ENCODE measurements around the gene SHTN1.
A peak's percentile ranks its signal among the peaks of the same experiment; 100 is the strongest.

SHTN1 gene

GRCh38 chr10:117003336-117003735 lies 1.7 kb downstream of the SHTN1 start:
- DNase-seq, result peak in 1 of 2 donors; percentile 22
- H3K79me1 ChIP-seq (ENCODE audit: low read length), result peaks cover 12% of the 10 kb centered on the region
- H3K79me2 ChIP-seq (ENCODE audit: control insufficient read depth, insufficient read depth, low read length, poor library complexity), result peaks cover 7% of the 10 kb centered on the region
- peak overlapping the region; percentile 38 for H3K4me2 ChIP-seq (ENCODE audit: low read length)
- no peak overlapping the region for H3K14ac ChIP-seq (ENCODE audit: low read length)
- H4K12ac ChIP-seq (ENCODE audit: low read depth, low read length), result no peak overlapping the region
- no peak overlapping the region for H3K4me3 ChIP-seq (ENCODE audit: low read depth, low read length)
- no peak overlapping the region for H3K9ac ChIP-seq (ENCODE audit: low read length)
- no peak overlapping the region for H2BK5ac ChIP-seq (ENCODE audit: low read depth, low read length, poor library complexity)
- H2AK5ac ChIP-seq (ENCODE audit: low read length), result no peak overlapping the region
- no peak overlapping the region for H2BK12ac ChIP-seq (ENCODE audit: low read length)
- H3K23ac ChIP-seq (ENCODE audit: low read length), result no peak overlapping the region
- no peak overlapping the region for H3K18ac ChIP-seq (ENCODE audit: low read length)
- no peak overlapping the region for H4K8ac ChIP-seq (ENCODE audit: low read depth, low read length)
- no CpG with 5 or more reads among the region's 6 CpGs for WGBS (ENCODE audit: extremely low coverage, insufficient coverage, insufficient read length)
- no peak overlapping the region for H4K91ac ChIP-seq (ENCODE audit: low read depth, low read length)
- H3K4ac ChIP-seq (ENCODE audit: low read depth, low read length), result no peak overlapping the region
- peaks cover 5 to 11% of the 10 kb centered on the region in 2 experiments for H3K4me1 ChIP-seq (ENCODE audit: control insufficient read depth in 1 of 2, insufficient read depth in 2 of 2, low read length in 2 of 2)
- H3K36me3 ChIP-seq (ENCODE audit: control insufficient read depth in 1 of 2, insufficient read depth in 2 of 2, low read length in 2 of 2), result no peaks in the 10 kb centered on the region
- no peak overlapping the region for H2AFZ ChIP-seq (ENCODE audit: insufficient read depth, low read length, poor library complexity)
- H2BK120ac ChIP-seq (ENCODE audit: insufficient read depth, low read length, poor library complexity), result no peak overlapping the region
- no peaks in the 10 kb centered on the region for H3K9me3 ChIP-seq (ENCODE audit: insufficient read depth, low read depth, low read length)
- no peaks in the 10 kb centered on the region for H3K27me3 ChIP-seq (ENCODE audit: insufficient read depth, low read length)
- no peak overlapping the region for H3K27ac ChIP-seq (ENCODE audit: low read depth, low read length)

- Histone ChIP-seq H2AK5ac (ENCODE audit: low read length) (no peak overlapping the region), H3K79me2 (ENCODE audit: control insufficient read depth, insufficient read depth, low read length, poor library complexity) (peaks cover 9% of the 10 kb centered on the region), H3K4me3 (ENCODE audit: low read depth, low read length) (no peak overlapping the region), H3K79me1 (ENCODE audit: low read length) (peaks cover 12% of the 10 kb centered on the region), H4K12ac (ENCODE audit: low read depth, low read length) (no peak overlapping the region), H2BK12ac (ENCODE audit: low read length) (no peak overlapping the region), H2BK5ac (ENCODE audit: low read depth, low read length, poor library complexity) (no peak overlapping the region), H3K9me3 (ENCODE audit: insufficient read depth, low read depth, low read length) (no peaks in the 10 kb centered on the region), H4K8ac (ENCODE audit: low read depth, low read length) (no peak overlapping the region), H2BK120ac (ENCODE audit: insufficient read depth, low read length, poor library complexity) (no peak overlapping the region), H3K18ac (ENCODE audit: low read length) (no peak overlapping the region), H3K4me1 (ENCODE audit: control insufficient read depth in 1 of 2, insufficient read depth in 2 of 2, low read length in 2 of 2) (peaks cover 5 to 13% of the 10 kb centered on the region in 2 experiments), H4K91ac (ENCODE audit: low read depth, low read length) (no peak overlapping the region), H3K4ac (ENCODE audit: low read depth, low read length) (no peak overlapping the region), H3K23ac (ENCODE audit: low read length) (no peak overlapping the region), H3K9ac (ENCODE audit: low read length) (no peak overlapping the region), H2AFZ (ENCODE audit: insufficient read depth, low read length, poor library complexity) (no peak overlapping the region), H3K36me3 (ENCODE audit: control insufficient read depth in 1 of 2, insufficient read depth in 2 of 2, low read length in 2 of 2) (no peaks in the 10 kb centered on the region), H3K4me2 (ENCODE audit: low read length) (no peak overlapping the region), H3K27ac (ENCODE audit: low read depth, low read length) (no peak overlapping the region), H3K14ac (ENCODE audit: low read length) (no peak overlapping the region), H3K27me3 (ENCODE audit: insufficient read depth, low read length) (no peaks in the 10 kb centered on the region)
- DNase-seq, result no peak
Observed at GRCh38 chr10:117002206-117002605, 2.8 kb downstream of the SHTN1 start.

- DNase-seq, result no peak
- Histone ChIP-seq H2BK5ac (ENCODE audit: low read depth, low read length, poor library complexity) (no peak overlapping the region), H3K4ac (ENCODE audit: low read depth, low read length) (no peak overlapping the region), H3K27me3 (ENCODE audit: insufficient read depth, low read length) (no peaks in the 10 kb centered on the region), H3K9me3 (ENCODE audit: insufficient read depth, low read depth, low read length) (no peaks in the 10 kb centered on the region), H3K79me2 (ENCODE audit: control insufficient read depth, insufficient read depth, low read length, poor library complexity) (peaks cover 9% of the 10 kb centered on the region), H4K8ac (ENCODE audit: low read depth, low read length) (no peak overlapping the region), H3K79me1 (ENCODE audit: low read length) (peaks cover 12% of the 10 kb centered on the region), H3K9ac (ENCODE audit: low read length) (no peak overlapping the region), H3K14ac (ENCODE audit: low read length) (no peak overlapping the region), H4K12ac (ENCODE audit: low read depth, low read length) (no peak overlapping the region), H3K4me1 (ENCODE audit: control insufficient read depth in 1 of 2, insufficient read depth in 2 of 2, low read length in 2 of 2) (peaks cover 2 to 11% of the 10 kb centered on the region in 2 experiments), H2AK5ac (ENCODE audit: low read length) (no peak overlapping the region), H2BK120ac (ENCODE audit: insufficient read depth, low read length, poor library complexity) (no peak overlapping the region), H4K91ac (ENCODE audit: low read depth, low read length) (no peak overlapping the region), H2AFZ (ENCODE audit: insufficient read depth, low read length, poor library complexity) (no peak overlapping the region), H3K4me2 (ENCODE audit: low read length) (no peak overlapping the region), H3K18ac (ENCODE audit: low read length) (no peak overlapping the region), H3K27ac (ENCODE audit: low read depth, low read length) (no peak overlapping the region), H3K23ac (ENCODE audit: low read length) (no peak overlapping the region), H2BK12ac (ENCODE audit: low read length) (no peak overlapping the region), H3K4me3 (ENCODE audit: low read depth, low read length) (no peak overlapping the region), H3K36me3 (ENCODE audit: control insufficient read depth in 1 of 2, insufficient read depth in 2 of 2, low read length in 2 of 2) (no peaks in the 10 kb centered on the region)
- no CpG with 5 or more reads among the region's 2 CpGs for WGBS (ENCODE audit: extremely low coverage, insufficient coverage, insufficient read length)
Observed at GRCh38 chr10:117001144-117001543, 3.8 kb downstream of the SHTN1 start.

- H3K27ac ChIP-seq (ENCODE audit: low read depth, low read length), result no peak overlapping the region
- DNase-seq, result no peak
Observed at GRCh38 chr10:117000580-117000979, 4.4 kb downstream of the SHTN1 start.

More at GRCh38 chr10:117000580-117000979, 4.4 kb downstream of the SHTN1 start:
- Histone ChIP-seq H3K4me3 (ENCODE audit: low read depth, low read length) (no peak overlapping the region), H3K23ac (ENCODE audit: low read length) (no peak overlapping the region), H4K12ac (ENCODE audit: low read depth, low read length) (no peak overlapping the region), H2BK120ac (ENCODE audit: insufficient read depth, low read length, poor library complexity) (no peak overlapping the region), H4K8ac (ENCODE audit: low read depth, low read length) (no peak overlapping the region), H3K79me1 (ENCODE audit: low read length) (peaks cover 11% of the 10 kb centered on the region), H3K4me2 (ENCODE audit: low read length) (no peak overlapping the region), H3K27me3 (ENCODE audit: insufficient read depth, low read length) (no peaks in the 10 kb centered on the region), H3K18ac (ENCODE audit: low read length) (no peak overlapping the region), H3K4ac (ENCODE audit: low read depth, low read length) (no peak overlapping the region), H2AK5ac (ENCODE audit: low read length) (no peak overlapping the region), H3K9me3 (ENCODE audit: insufficient read depth, low read depth, low read length) (no peaks in the 10 kb centered on the region), H3K79me2 (ENCODE audit: control insufficient read depth, insufficient read depth, low read length, poor library complexity) (peaks cover 9% of the 10 kb centered on the region), H3K4me1 (ENCODE audit: control insufficient read depth in 1 of 2, insufficient read depth in 2 of 2, low read length in 2 of 2) (peaks cover under 1 to 8% of the 10 kb centered on the region in 2 experiments), H4K91ac (ENCODE audit: low read depth, low read length) (no peak overlapping the region), H3K9ac (ENCODE audit: low read length) (no peak overlapping the region), H3K36me3 (ENCODE audit: control insufficient read depth in 1 of 2, insufficient read depth in 2 of 2, low read length in 2 of 2) (no peaks in the 10 kb centered on the region), H3K14ac (ENCODE audit: low read length) (no peak overlapping the region), H2BK5ac (ENCODE audit: low read depth, low read length, poor library complexity) (no peak overlapping the region), H2AFZ (ENCODE audit: insufficient read depth, low read length, poor library complexity) (no peak overlapping the region), H2BK12ac (ENCODE audit: low read length) (no peak overlapping the region)
- no CpG with 5 or more reads among the region's 2 CpGs for WGBS (ENCODE audit: extremely low coverage, insufficient coverage, insufficient read length)
